Cardiac fibroblast (primary cell): ENCODE measurements around the gene FAM210A.

Source experiments
- DNase-seq, 2 donors: peaks; one replicate each; pipeline versions ENCODE4 v3.0.0 to v3.0.0-alpha.2; 2010; ENCODE audit warnings: low read depth in 2 of 2
- H3K4me3 ChIP-seq, 2 donors: replicated peaks in 1 of 2; 1 replicate in 1 of 2; 2 replicates in 1 of 2; pipeline ENCODE4 v1.5.1; 2011; ENCODE audit warnings: low read depth in 2 of 2, low read length in 2 of 2, mild to moderate bottlenecking in 2 of 2, moderate library complexity in 1 of 2
- CTCF ChIP-seq: IDR thresholded peaks from one replicate; pipeline ENCODE4 v1.5.1; 2011; ENCODE audit warnings: low read depth, mild to moderate bottlenecking, low read length, inconsistent platforms

The FAM210A gene

GRCh38 chr18:13629841-13630715 is 96.3 kb downstream of the FAM210A start:
- DNase-seq: peak; percentile 65 to 66
- peak; percentile 63 for TF ChIP-seq CTCF
- no peak overlapping the region for H3K4me3 ChIP-seq

GRCh38 chr18:13628211-13628610 is 98.1 kb downstream of the FAM210A start:
- no peak for DNase-seq
- TF ChIP-seq CTCF: no peak
- no peak overlapping the region for H3K4me3 ChIP-seq

GRCh38 chr18:13627639-13628038 is 98.7 kb downstream of the FAM210A start:
- no peak overlapping the region for H3K4me3 ChIP-seq
- no peak for DNase-seq
- TF ChIP-seq CTCF: no peak

- no peak for DNase-seq
- no peak for TF ChIP-seq CTCF
- no peak overlapping the region for H3K4me3 ChIP-seq
These were observed 99.8 kb downstream of the FAM210A start for GRCh38 chr18:13626544-13626908.

GRCh38 chr18:13625843-13626543 is 100.4 kb downstream of the FAM210A start:
- no peak for TF ChIP-seq CTCF

GRCh38 chr18:13625355-13625754 is 101.0 kb downstream of the FAM210A start:
- DNase-seq: no peak
- no peak for TF ChIP-seq CTCF
- no peak overlapping the region for H3K4me3 ChIP-seq

More at GRCh38 chr18:13625843-13626543, 100.4 kb downstream of the FAM210A start:
- no peak overlapping the region for H3K4me3 ChIP-seq
- no peak for DNase-seq
